Activated CD8-positive, alpha-beta memory T cell treated with anti-CD3 and anti-CD28 coated beads, Interleukin-2, amount 50 U/mL, for 1 hour (primary cell): ENCODE data around the gene RAB7A.
A peak's percentile ranks its signal among the peaks of the same experiment; 100 is the strongest.
"Not testable (repeated sequence)": the region's sequence is repeated elsewhere in the genome, so short reads cannot be mapped to it uniquely, and the experiment has no call there.

Source experiments
- DNase-seq: peaks from one replicate; pipeline ENCODE4 v3.0.0-alpha.2; 2020; ENCODE audit errors: extremely low read depth

RAB7A gene

DNA sequence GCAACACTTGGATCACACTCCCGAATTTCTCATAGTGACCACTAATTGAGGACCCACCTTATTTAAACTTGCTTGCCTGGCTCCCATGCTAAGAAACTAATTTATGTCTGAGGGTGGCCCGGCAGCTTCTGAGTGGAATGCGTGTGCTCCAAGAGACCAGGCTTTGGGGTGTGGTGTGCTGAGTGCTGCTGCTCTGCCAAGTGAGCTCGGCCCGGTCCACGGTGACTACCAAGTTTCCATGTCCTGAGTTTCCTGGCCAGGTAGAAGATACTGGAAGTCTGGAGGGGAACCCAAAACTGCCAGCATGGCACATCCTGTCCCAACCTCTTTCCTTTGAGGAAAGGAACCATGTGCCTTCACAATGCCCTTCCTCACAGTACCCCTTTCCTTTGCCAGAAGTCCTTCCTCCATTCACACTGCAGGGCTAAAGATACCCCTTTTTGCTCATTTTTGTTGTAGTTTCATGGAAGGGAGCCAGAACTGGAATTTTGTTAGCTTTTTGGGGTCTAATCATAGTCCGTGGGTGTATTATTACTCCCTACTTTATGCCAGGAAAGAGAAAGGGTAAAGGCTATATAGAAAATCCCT is 94.4 kb downstream of the RAB7A start:
- no peak for DNase-seq

DNA sequence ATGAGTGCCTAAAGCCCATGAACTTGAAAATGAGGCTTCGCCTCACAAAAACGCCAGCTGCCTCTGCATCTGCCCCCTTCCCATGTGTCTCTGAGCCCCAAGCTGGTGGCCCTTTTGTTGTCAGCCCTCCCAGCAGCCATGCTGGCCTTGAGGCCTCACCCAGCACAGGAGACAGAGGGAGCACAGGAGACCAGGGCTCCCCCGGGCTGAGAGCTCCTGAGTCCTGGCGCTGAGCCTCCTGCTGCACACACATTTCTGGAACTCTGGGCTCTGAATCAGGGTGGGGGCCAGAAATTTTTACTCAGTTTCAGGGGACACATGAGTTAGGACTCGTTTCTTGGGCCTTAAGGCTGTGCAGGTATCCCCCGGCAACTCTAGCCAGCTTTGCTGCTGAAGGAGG is 97.0 kb downstream of the RAB7A start:
- no peak for DNase-seq

DNA sequence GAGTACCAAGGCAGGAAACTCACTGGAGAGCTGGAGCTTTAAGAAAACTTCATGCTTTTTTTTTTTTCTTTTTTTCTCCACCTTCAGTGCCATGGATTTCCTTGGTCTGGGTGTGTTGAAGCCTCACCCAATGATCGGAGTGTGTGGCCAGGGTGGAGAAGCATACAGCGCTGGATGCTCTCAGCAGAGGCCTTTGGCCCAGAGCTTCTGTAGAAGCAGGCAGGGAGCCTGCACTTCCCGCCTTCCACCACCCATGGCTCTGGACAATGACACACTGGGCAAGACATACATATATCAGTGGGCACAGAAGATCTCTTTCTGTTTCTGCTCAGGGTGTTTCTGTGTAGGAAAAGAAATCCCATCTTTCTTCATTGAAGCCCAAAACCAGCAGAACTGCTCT is 97.6 kb downstream of the RAB7A start:
- DNase-seq, result no peak

DNA sequence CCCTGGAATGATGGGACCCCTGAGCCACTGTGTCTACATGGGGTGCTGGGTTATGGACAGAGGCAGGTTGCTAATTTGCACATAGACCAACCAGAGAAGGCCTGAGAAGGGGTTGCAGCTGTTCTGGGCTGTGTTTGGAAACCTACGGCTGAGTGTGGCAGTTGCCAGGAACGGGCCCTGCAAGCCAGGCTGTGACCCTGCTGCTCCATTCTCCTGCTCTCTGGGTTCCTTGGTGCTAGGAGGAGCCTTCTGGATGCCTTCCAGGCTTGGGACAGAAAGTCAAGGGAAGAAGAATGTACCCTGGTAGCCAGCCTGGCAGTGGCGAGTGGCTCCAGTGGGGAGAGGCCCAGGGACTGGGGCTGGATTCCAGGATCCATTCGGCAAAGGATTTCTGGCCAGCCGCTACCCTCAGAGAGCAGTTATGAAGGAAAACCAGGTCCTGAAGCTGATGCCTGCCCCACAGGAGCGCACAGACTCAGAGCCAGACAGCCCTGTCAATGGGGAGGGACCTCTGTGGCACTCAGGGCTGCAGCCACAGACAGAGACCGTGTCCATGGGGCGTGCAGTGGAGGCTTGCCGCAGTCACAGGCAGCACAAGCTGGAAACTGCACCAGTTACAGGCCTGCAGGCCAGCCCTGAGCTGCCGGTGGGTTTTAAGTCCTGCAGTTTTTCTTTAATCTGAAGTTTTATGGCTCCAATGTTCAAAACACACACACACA is 98.3 kb downstream of the RAB7A start:
- no peak for DNase-seq

DNA sequence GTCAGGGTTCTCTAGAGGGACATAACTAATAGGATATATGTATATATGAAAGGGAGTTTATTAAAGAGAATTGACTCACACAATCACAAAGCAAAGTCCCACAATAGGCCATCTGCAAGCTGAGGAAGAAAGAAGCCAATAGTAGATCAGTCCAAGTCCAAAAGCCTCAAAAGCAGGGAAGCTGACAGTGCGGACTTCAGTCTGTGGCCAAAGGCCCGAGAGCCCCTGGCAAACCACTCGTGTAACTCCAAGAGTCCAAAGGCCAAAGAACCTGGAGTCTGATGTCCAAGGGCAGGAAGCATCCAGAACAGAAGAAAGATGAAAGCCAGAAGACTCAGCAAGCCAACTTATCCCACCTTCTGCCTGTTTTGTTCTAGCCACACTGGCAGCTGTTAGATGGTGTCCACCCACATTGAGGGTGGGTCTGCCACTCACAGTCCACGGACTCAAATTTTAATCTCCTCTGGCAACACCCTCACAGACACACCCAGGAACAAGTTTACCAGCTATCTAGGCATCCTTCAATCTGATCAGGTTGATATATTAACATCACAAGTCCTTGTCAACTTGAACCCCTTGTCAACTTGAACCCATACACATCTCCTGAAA is 99.2 kb downstream of the RAB7A start:
- no peak for DNase-seq

DNA sequence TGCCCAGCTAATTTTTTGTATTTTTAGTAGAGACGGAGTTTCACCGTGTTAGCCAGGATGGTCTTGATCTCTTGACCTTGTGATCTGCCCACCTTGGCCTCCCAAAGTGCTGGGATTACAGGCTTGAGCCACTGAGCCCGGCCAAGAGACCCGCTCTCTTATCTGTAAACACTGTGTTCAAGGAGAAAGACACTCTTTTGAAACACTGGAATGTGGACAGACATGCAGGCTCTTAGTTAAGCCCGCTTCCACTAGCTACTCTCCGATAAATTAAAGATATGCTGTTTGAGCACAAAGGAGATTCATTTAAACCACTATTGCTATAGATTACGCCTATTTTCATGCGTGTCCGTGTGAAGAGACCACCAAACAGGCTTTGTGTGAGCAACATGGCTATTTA is 103.1 kb downstream of the RAB7A start:
- not testable (repeated sequence) for DNase-seq

DNA sequence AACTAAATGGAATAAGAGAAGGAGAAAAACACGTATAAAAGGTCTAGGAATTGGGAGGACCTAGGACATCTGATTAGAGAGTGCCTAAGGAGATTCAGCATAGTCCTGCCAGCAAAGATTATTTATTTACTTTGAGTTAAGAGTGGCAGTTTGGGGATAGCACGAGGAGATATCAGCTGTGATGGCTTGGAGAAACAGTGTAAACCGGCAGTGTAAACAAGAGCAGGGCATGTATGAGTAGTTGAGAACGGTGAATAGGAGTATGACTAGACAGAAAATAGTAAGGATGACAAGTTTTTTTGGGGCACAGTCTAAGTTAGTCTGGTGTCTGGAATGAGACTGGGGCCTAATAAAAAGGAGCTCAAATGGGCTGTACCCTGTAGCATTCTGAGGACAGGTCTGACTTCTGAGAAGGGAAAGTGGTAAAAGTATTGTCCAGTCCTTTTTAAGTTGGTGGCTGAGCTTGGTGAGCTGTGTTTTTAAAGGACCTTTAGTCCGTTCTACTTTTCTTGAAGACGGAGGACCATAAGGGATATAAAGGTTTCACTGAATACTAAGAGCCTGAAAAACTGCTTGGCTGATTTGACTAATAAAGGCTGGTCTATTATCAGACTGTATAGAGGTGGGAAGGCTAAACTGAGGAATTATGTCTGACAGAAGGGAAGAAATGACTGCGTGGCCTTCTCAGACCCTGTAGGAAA is 104.1 kb downstream of the RAB7A start:
- not testable (repeated sequence) for DNase-seq

DNA sequence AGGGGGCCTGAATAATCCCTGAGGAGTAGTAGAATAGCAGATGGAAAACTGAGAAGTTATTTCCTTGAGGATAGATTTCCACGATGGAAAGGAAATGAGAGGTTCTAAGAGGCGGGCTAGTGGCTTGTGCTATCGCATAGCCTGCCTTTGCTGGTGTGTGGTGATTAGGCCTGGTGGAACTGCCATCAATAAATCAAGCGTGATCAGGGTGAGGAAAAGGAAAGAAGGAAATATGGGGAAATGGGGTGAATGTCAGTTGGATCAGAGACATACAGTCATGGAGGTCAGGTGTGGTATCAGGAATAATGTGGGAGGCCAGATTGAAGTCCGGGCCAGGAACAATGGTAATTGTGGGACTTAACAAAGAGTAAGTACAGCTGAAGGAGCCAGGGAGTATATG is 104.8 kb downstream of the RAB7A start:
- DNase-seq, result not testable (repeated sequence)

GRCh38 chr3:128832979-128833378 is 107.0 kb downstream of the RAB7A start:
- not testable (repeated sequence) for DNase-seq

DNA sequence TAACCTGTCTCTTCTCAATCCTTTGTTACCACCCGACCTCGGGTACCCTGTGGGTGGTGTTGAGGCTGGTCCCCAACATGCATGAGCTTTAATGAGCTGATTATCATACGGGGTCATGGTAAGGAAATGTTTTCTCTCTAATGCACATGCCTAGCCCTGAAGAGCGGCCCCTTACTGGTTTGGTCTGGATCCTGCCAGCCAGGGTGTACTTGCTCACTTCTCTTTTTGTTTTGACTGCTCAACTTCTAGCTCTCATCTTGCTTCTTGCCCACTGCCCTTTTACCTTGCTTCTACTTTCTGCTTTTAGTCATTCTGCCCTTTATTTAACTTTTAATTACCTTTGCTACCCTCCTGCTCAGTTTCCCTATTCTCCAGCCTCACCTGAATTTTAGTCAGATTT is 109.1 kb downstream of the RAB7A start:
- DNase-seq, result no peak

DNA sequence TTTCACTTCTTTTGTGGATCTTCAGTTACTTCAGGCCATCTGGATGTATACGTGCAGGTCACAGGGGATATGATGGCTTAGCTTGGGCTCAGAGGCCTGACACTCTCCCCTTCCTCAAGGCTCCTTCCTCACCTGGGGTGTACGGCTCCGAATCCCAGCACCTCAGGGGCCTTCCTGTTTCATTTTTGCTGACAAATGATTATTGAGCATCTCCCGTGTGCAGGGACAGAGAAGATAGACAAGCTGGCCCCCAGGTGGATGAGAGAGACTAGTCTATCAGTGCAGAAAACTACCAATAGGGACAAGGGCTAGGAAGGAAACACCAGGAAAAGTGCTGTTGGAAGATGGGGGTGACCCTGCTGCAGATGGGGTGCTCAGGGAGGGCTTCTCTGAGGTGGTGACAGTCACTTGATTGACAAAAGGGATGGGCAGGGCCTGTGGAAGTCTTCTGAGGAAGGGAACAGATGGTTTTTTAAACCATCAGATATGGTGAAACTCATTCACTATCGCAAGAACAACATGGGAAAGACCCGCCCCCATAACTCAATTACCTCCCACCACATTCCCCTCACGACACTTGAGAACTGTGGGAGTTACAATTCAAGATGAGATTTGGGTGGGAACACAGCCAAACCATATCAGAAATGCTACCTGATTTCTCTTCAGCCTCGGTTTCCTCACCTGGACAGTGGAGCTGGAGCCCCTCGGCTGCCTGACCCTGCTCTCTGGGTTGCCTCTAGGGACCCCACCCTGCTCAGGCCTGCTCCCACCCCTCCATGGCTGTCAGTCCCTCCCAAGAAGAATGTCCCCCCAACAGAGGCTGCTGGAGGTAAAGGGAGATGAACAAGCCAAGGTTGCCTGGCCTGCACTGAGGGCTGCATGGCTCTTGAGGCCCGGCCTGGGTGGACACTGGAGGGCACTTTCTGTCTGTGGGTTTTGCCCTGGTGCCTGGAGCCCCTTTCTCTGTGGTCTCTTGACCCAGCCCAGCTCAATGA is 116.2 kb downstream of the RAB7A start:
- no peak for DNase-seq

GRCh38 chr3:128844502-128844901 is 118.5 kb downstream of the RAB7A start:
- DNase-seq, result no peak

DNA sequence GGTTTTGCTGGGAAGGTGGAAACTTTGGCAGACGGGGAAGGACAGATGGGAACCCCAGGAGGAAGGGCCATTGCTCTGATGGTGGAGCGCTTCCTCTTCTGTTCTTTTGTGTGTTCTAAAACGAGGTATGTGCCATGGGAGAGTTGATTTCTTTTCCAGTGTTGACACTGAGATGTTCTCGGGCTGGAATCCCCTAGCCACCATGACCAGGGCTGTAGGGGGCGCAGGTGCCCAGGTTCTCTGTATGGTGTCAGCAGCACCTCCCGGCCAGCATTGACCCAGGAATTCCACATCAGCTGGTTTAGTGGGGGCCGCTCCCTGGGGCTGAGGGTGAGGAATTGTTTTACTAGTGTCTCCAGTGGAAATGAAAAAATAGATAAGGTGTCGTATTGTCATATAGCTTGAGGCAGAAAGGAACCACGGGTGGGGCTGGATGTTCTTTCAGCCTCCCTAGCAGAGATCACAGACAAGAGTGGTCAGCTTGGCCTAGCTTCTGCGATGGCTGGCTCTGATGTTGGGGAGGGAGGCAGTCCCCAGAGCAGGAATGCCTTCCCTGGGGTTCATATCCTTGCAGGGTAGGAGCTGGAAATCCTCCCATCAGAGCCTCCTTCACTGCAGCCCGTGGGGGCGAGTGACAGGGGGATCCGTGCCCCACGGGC is 119.3 kb downstream of the RAB7A start:
- no peak for DNase-seq

DNA sequence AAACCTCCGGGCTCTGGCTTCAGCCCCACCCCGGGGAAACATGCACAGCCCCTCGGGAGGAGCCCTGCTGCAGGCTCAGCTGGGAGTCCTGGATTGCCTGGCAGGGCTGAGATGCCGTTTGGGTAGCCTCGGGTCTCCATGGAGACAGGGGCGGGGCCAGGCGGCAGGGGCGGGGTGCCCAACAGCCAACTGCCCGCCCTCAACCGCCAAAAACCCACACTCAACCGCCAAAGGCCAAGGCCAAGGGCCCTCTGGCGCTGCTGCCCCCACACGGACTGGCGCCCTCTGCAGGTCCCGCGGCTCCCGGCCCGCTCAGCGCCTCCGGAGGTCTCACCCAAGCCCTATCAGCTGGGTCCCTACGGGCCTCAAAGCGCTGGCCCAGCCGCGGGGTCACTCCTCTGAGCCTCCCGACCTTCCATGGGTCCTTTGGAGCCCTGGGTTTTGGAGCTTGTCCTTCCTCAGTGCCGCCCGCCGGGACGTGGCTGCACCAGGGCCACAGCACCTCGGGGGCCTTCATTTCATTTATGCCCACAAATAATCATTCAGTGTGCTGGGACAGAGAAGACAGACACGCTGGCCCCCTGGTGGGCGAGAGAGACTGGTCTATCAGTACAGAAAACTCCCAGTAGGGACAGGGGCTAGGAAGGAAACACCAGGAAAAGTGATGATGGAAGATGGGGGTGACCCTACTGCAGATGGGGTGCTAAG is 119.9 kb downstream of the RAB7A start:
- peak; percentile 29 for DNase-seq

GRCh38 chr3:128846486-128846891 is 120.5 kb downstream of the RAB7A start:
- DNase-seq, result no peak

DNA sequence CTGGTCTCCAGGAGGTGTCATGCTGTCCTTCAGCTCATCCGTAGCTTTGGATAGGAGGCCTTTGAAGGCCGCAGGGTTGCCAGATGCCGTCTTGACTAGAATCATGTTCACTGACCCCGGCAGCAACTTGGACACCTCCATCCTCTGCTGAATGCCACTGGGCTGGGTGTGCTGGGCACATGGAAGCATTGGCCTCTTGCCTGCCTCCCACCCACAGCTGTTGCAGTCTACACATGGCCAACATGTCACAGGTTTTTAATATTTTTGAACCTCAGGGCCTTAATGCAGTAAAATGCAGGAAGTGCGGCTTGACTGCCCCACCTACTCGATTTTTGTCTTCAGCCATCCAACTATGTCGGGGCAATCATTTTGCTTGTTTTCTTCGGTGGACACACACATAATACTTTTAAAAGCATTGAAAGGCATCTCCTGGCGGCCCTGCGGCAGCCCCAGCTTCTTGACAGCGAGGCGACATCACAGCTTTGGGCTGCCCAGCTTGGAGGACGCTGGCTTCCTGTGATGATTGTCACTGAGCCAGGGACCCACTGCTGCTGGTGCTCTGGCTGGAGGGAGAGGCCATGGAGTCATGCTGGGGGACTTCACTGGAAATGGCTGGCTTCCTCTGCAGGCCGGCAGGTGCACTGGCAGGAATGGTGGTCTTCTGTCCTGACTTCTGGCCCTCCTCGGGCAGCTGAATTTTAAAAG is 121.8 kb downstream of the RAB7A start:
- DNase-seq, result no peak

DNA sequence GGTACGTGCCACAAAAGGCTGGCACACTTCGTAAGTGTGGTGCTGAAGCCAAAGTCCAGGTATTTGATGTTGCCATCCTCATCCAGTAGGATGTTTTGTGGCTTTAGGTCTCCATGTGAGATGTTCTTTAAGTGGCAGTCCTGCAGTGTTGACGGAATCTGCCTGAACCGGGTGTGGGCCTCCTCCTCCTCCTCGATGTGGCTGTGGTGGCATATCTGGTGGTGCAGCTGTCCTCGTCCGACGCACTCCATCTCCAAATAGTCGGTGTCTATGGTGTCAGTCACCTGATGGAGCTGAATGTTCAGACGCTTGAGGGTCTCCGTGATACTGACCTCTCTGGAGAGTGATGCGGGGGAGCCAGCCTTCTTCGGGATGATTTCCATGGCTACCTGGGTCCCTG is 123.0 kb downstream of the RAB7A start:
- no peak for DNase-seq

DNA sequence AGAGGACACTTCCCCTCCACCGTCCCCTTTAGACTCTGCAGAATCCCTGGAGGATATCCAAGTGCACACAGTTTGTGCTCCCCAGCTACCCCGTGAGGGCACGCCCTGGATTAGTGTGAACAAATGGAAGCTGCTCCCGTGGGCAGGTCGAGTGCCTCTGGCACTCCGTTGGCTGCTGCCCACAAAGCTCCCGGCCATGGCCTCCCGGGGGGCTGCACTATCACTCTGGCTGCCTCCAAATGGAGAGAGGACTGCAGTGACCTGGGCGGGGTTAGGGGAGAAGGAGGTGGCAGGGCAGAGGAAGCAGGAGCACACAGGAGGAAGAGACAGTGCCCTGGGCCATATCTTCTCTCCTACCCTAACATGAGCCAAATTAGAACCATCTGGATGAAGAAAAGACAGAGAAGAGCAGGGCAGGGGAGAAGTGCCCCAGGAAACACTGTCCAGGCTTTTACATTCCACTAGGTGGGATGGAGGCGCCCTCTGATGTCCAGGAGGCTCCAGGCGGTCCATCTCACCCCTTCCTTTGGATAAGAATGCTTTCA is 124.0 kb downstream of the RAB7A start:
- DNase-seq, result no peak

DNA sequence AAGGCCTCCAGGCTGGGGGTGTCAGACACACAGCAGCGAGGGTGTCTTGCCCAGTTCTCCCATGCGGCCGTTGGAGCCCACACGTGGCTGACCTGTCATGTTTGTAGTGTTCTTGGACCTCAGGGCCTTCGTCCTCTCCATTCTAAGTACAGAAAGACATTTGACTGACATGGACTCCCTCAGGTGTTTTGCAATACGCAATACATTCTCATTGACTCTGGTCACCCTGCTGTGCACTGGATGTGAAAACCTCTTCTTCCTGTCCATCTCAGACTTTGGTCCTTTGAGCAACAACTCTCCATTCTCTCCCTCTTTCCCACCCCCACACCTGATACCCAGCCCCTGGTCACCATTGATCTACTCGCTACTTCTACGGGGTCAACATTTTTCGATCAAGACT is 124.6 kb downstream of the RAB7A start:
- no peak for DNase-seq
